ENCODE results near the gene YBEY.
A peak's percentile ranks its signal among the peaks of the same experiment; 100 is the strongest.
"Not testable (repeated sequence)": the region's sequence is repeated elsewhere in the genome, so short reads cannot be mapped to it uniquely, and the experiment has no call there.

YBEY gene

GRCh38 chr21:46307625-46308024, 21.5 kb downstream of the YBEY start:
- TF ChIP-seq ISL1 (CRISPR knock-in tag; IDR thresholded peaks at IDR 0.05) (no peak), CSRNP3 (CRISPR knock-in tag; IDR thresholded peaks at IDR 0.05) (no peak), BACH2 (CRISPR knock-in tag; IDR thresholded peaks at IDR 0.05; ENCODE audit: borderline replicate concordance) (no peak), ZNF70 (CRISPR knock-in tag; IDR thresholded peaks at IDR 0.05) (no peak), PATZ1 (CRISPR knock-in tag; IDR thresholded peaks at IDR 0.05; ENCODE audit: borderline replicate concordance) (no peak), GLIS3 (CRISPR knock-in tag; IDR thresholded peaks at IDR 0.05) (no peak), TOX (CRISPR knock-in tag; IDR thresholded peaks at IDR 0.05; ENCODE audit: borderline replicate concordance) (no peak), RARB (CRISPR knock-in tag; IDR thresholded peaks at IDR 0.05) (no peak), CREB5 (CRISPR knock-in tag; IDR thresholded peaks at IDR 0.05; ENCODE audit: low read depth) (no peak), ZFP3 (CRISPR knock-in tag; IDR thresholded peaks at IDR 0.05) (no peak), ZNF8 (CRISPR knock-in tag; IDR thresholded peaks at IDR 0.05) (no peak), ZFP30 (CRISPR knock-in tag; IDR thresholded peaks at IDR 0.05) (no peak), ZC3H10 (CRISPR knock-in tag; IDR thresholded peaks at IDR 0.05) (no peak), ARNTL (CRISPR knock-in tag; IDR thresholded peaks at IDR 0.05; ENCODE audit: borderline replicate concordance, low read depth) (no peak), TCF4 (CRISPR knock-in tag; IDR thresholded peaks at IDR 0.05; ENCODE audit: borderline replicate concordance) (no peak), OSR1 (CRISPR knock-in tag; IDR thresholded peaks at IDR 0.05) (no peak), ESRRG (CRISPR knock-in tag; IDR thresholded peaks at IDR 0.05) (no peak), SNAI2 (CRISPR knock-in tag; IDR thresholded peaks at IDR 0.05) (no peak), TSHZ2 (CRISPR knock-in tag; IDR thresholded peaks at IDR 0.05) (no peak)
- peak; percentile 39; the same call in 1 of the 3 replicates for ATAC-seq

GRCh38 chr21:46308431-46308830, 22.3 kb downstream of the YBEY start:
- ATAC-seq = no peak
- TF ChIP-seq ISL1 (CRISPR knock-in tag; IDR thresholded peaks at IDR 0.05) (no peak), TOX (CRISPR knock-in tag; IDR thresholded peaks at IDR 0.05; ENCODE audit: borderline replicate concordance) (no peak), ARNTL (CRISPR knock-in tag; IDR thresholded peaks at IDR 0.05; ENCODE audit: borderline replicate concordance, low read depth) (no peak), CSRNP3 (CRISPR knock-in tag; IDR thresholded peaks at IDR 0.05) (no peak), ZFP3 (CRISPR knock-in tag; IDR thresholded peaks at IDR 0.05) (no peak)

- not testable (repeated sequence) for ATAC-seq
Observed at GRCh38 chr21:46310260-46310659, 24.1 kb downstream of the YBEY start.

GRCh38 chr21:46311568-46311967, 25.4 kb downstream of the YBEY start:
- ATAC-seq = no peak
- TF ChIP-seq PATZ1 (CRISPR knock-in tag; IDR thresholded peaks at IDR 0.05; ENCODE audit: borderline replicate concordance) (no peak), CREB5 (CRISPR knock-in tag; IDR thresholded peaks at IDR 0.05; ENCODE audit: low read depth) (no peak), TSHZ2 (CRISPR knock-in tag; IDR thresholded peaks at IDR 0.05) (no peak)

Data from SK-N-SH treated with all-trans-retinoic acid at 6 μM for 48 hours (cell line).